Fibroblast of lung (primary cell): ENCODE measurements around the gene KDM2A. TPM values are rescaled to one million over a fixed set of nuclear protein-coding genes. Genes with fewer than 3 reads are reported as not detected.
"Not testable (repeated sequence)": the region's sequence is repeated elsewhere in the genome, so short reads cannot be mapped to it uniquely, and the experiment has no call there.

Experiments
- DNase-seq, 2 donors: peaks; one replicate each; pipeline versions ENCODE4 v3.0.0 to v3.0.0-alpha.2; 2010; ENCODE audit warnings: low read depth in 2 of 2
- H2AFZ ChIP-seq: 2 replicates; pipeline ENCODE4 v1.5.1; 2012; ENCODE audit warnings: low read length, control low read depth, inconsistent platforms
- H3K27ac ChIP-seq: 2 replicates; pipeline ENCODE4 v1.5.1; 2011; ENCODE audit warnings: low read length, control low read depth; ENCODE audit not compliant: insufficient read depth
- H3K27me3 ChIP-seq: 2 replicates; pipeline ENCODE4 v1.5.1; 2011; ENCODE audit warnings: mild to moderate bottlenecking, low read length; ENCODE audit not compliant: control insufficient read depth, insufficient read depth
- H3K36me3 ChIP-seq: 2 replicates; pipeline ENCODE4 v1.5.1; 2011; ENCODE audit warnings: low read length; ENCODE audit not compliant: control insufficient read depth, insufficient read depth
- H3K4me1 ChIP-seq: 2 replicates; pipeline ENCODE4 v1.5.1; 2011; ENCODE audit warnings: low read length; ENCODE audit not compliant: control insufficient read depth, insufficient read depth; ENCODE audit errors: extremely low read depth
- H3K4me2 ChIP-seq: 2 replicates; pipeline ENCODE4 v1.5.1; 2011; ENCODE audit warnings: low read length, control low read depth; ENCODE audit not compliant: insufficient read depth; ENCODE audit errors: extremely low read depth
- H3K4me3 ChIP-seq, 4 experiments: fragments of 200-600 bp in 1 of 4; sonication (generic) in 1 of 4; replicated peaks in 1 of 4; 2 replicates each; pipeline ENCODE4 v1.5.1; 2011 to 2016; ENCODE audit warnings: low read length in 4 of 4, low read depth in 3 of 4, mild to moderate bottlenecking in 3 of 4, control low read depth in 2 of 4, inconsistent platforms in 1 of 4, mixed read lengths in 1 of 4; ENCODE audit not compliant: insufficient read depth in 1 of 4; ENCODE audit errors: control extremely low read depth in 1 of 4
- H3K79me2 ChIP-seq: 2 replicates; pipeline ENCODE4 v1.5.1; 2012; ENCODE audit warnings: mild to moderate bottlenecking, low read length, inconsistent platforms; ENCODE audit not compliant: control insufficient read depth, insufficient read depth
- H3K9ac ChIP-seq: 2 replicates; pipeline ENCODE4 v1.5.1; 2011; ENCODE audit warnings: mild to moderate bottlenecking, low read length, control low read depth; ENCODE audit not compliant: insufficient read depth
- H3K9me3 ChIP-seq: 2 replicates; pipeline ENCODE4 v1.5.1; 2012; ENCODE audit warnings: low read depth, low read length; ENCODE audit not compliant: control insufficient read depth, insufficient read depth
- H4K20me1 ChIP-seq: 2 replicates; pipeline ENCODE4 v1.5.1; 2011; ENCODE audit warnings: low read length; ENCODE audit not compliant: control insufficient read depth, insufficient read depth; ENCODE audit errors: extremely low read depth
- CTCF ChIP-seq, 2 donors: IDR thresholded peaks in 1 of 2; conservative IDR thresholded peaks in 1 of 2; 1 replicate in 1 of 2; 2 replicates in 1 of 2; pipeline ENCODE4 v1.5.1; 2011 to 2012; ENCODE audit warnings: low read length in 2 of 2, control low read depth in 1 of 2, inconsistent platforms in 1 of 2, low read depth in 1 of 2, mild to moderate bottlenecking in 1 of 2
- EZH2 ChIP-seq: IDR thresholded peaks from 2 replicates; pipeline ENCODE4 v1.5.1; 2012; ENCODE audit warnings: low read length, control low read depth, mild to moderate bottlenecking; ENCODE audit errors: missing control alignments
- polyA plus RNA-seq, 2 donors: library from polyadenylated mRNA; depleted of rRNA in 1 of 2; stranded (reverse) in 1 of 2; unstranded in 1 of 2; fragments of >200 nt; gene quantifications; 2 replicates each; pipeline ENCODE4 v1.2.1, GENCODE V29; 2011 to 2012; ENCODE audit warnings: missing spikeins in 1 of 2
- total RNA-seq: library from RNA; depleted of rRNA; stranded (reverse); fragments of >200 nt; gene quantifications from 2 replicates; pipeline ENCODE4 v1.2.1, GENCODE V29; 2014

Gene KDM2A
- total and polyA plus RNA-seq, 2 donors (not counting 1 experiment from before 2014, with no cell fraction given) = 36.4 to 42.6 TPM

- peak overlapping the region; percentile 80 to 99 (median 96) for H3K4me3 ChIP-seq
- H3K27ac ChIP-seq = peak overlapping the region; percentile 70
- peaks cover 5% of the 10 kb centered on the region for H3K4me1 ChIP-seq
- no peak overlapping the region for H2AFZ ChIP-seq
- H3K36me3 ChIP-seq = no peaks in the 10 kb centered on the region
- no peaks in the 10 kb centered on the region for H3K27me3 ChIP-seq
- H3K79me2 ChIP-seq = peaks cover 67% of the 10 kb centered on the region
- TF ChIP-seq EZH2 (no peak), CTCF (conservative IDR thresholded peaks at IDR 0.05 in 1 of 2, IDR thresholded peaks at IDR 0.05 in 1 of 2; ENCODE audit: low read depth in 1 of 2, low read length in 2 of 2) (no peak)
- H3K4me2 ChIP-seq = peak overlapping the region; percentile 79
- no peaks in the 10 kb centered on the region for H4K20me1 ChIP-seq
- H3K9ac ChIP-seq = peak overlapping the region; percentile 57
- peak; percentile 36 to 58 for DNase-seq
- H3K9me3 ChIP-seq = no peaks in the 10 kb centered on the region
These were observed 2.0 kb downstream of the KDM2A start for GRCh38 chr11:67120881-67121710.

GRCh38 chr11:67123801-67124200, 4.7 kb downstream of the KDM2A start:
- not testable (repeated sequence) for H4K20me1 ChIP-seq, H2AFZ ChIP-seq, H3K27me3 ChIP-seq, DNase-seq, H3K9me3 ChIP-seq, H3K9ac ChIP-seq, H3K27ac ChIP-seq, H3K36me3 ChIP-seq, H3K4me2 ChIP-seq, H3K4me1 ChIP-seq, H3K4me3 ChIP-seq
- H3K79me2 ChIP-seq = peaks cover 92% of the 10 kb centered on the region

- H3K79me2 ChIP-seq = peaks cover 88% of the 10 kb centered on the region
- not testable (repeated sequence) for DNase-seq, H3K4me1 ChIP-seq, H3K27ac ChIP-seq, H3K9me3 ChIP-seq, H3K4me3 ChIP-seq, H2AFZ ChIP-seq, H3K36me3 ChIP-seq, H3K4me2 ChIP-seq, H4K20me1 ChIP-seq, H3K9ac ChIP-seq, H3K27me3 ChIP-seq
These were observed 7.2 kb downstream of the KDM2A start for GRCh38 chr11:67126243-67126642.

GRCh38 chr11:67126986-67127385, 7.9 kb downstream of the KDM2A start:
- Histone ChIP-seq H2AFZ (no peak overlapping the region), H4K20me1 (no peaks in the 10 kb centered on the region), H3K27ac (no peak overlapping the region), H3K36me3 (no peaks in the 10 kb centered on the region), H3K79me2 (peaks cover 88% of the 10 kb centered on the region), H3K9me3 (no peaks in the 10 kb centered on the region), H3K9ac (no peak overlapping the region), H3K4me3 (no peak overlapping the region), H3K4me2 (no peak overlapping the region), H3K27me3 (no peaks in the 10 kb centered on the region), H3K4me1 (no peaks in the 10 kb centered on the region)
- no peak for DNase-seq
- no peak for TF ChIP-seq EZH2
- no peak for TF ChIP-seq CTCF (conservative IDR thresholded peaks at IDR 0.05 in 1 of 2, IDR thresholded peaks at IDR 0.05 in 1 of 2; ENCODE audit: low read depth in 1 of 2, low read length in 2 of 2)

- H4K20me1 ChIP-seq, H2AFZ ChIP-seq, H3K36me3 ChIP-seq, H3K9ac ChIP-seq, DNase-seq, H3K27me3 ChIP-seq, H3K27ac ChIP-seq, H3K4me1 ChIP-seq, H3K4me3 ChIP-seq, H3K9me3 ChIP-seq, H3K4me2 ChIP-seq: not testable (repeated sequence)
- H3K79me2 ChIP-seq = peaks cover 70% of the 10 kb centered on the region
These were observed 11.8 kb downstream of the KDM2A start for GRCh38 chr11:67130861-67131260.
